ENCODE data around the gene PRDX3. TPM values are rescaled to one million over a fixed set of nuclear protein-coding genes. Genes with fewer than 3 reads are reported as not detected.

Gene PRDX3
- polyA plus RNA-seq, 1 of the 3 experiments (the other 2 are of a cell fraction) = 193 TPM

GRCh38 chr10:119207713-119208552 lies 29.3 kb upstream of the PRDX3 start (continued):
- TF ChIP-seq NRF1 (IDR thresholded peaks at IDR 0.05; ENCODE audit: low read depth, low read length) = peak; percentile 47; the same call in 1 of the 2 replicates
- no peak for TF ChIP-seq EP300 (IDR thresholded peaks at IDR 0.05; ENCODE audit: borderline replicate concordance in 1 of 2, low read depth in 1 of 2, low read length in 1 of 2)
- TF ChIP-seq NFIC (IDR thresholded peaks at IDR 0.05; ENCODE audit: borderline replicate concordance) = no peak
- TF ChIP-seq POLR2AphosphoS5 (IDR thresholded peaks at IDR 0.05; ENCODE audit: low read depth, low read length) = no peak
- peak; percentile 53 for TF ChIP-seq MXI1 (IDR thresholded peaks at IDR 0.05; ENCODE audit: low read depth, low read length)
- TF ChIP-seq TAF1 (IDR thresholded peaks at IDR 0.05; ENCODE audit: borderline replicate concordance, low read depth, low read length) = no peak

GRCh38 chr10:119207366-119207666 lies 28.7 kb upstream of the PRDX3 start, which contains the start of gene GRK5:
GRK5 (plus strand) TSS chr10:119207571; CDS start chr10:119207918, 347 bp downstream.
- Histone ChIP-seq H3K36me3 (replicated peaks in 1 of 2; ENCODE audit: control insufficient read depth in 1 of 2, insufficient read depth in 2 of 2, low read length in 1 of 2) (no peaks in the 10 kb centered on the region), H2AFZ (ENCODE audit: low read depth) (peak within 1 kb of the TSS; percentile 65), H3K79me2 (ENCODE audit: insufficient read depth) (peaks cover 34% of the 10 kb centered on the region), H3K27ac (ENCODE audit: low read depth in 2 of 2, low read length in 1 of 2) (peak within 1 kb of the TSS; percentile 67 to 98), H4K20me1 (ENCODE audit: insufficient read depth) (no peaks in the 10 kb centered on the region), H3K27me3 (ENCODE audit: insufficient read depth) (no peaks in the 10 kb centered on the region), H3K9me3 (no peaks in the 10 kb centered on the region), H3K4me2 (peak within 1 kb of the TSS; percentile 97), H3K4me1 (ENCODE audit: control insufficient read depth in 1 of 2, insufficient read depth in 2 of 2, low read depth in 1 of 2, low read length in 1 of 2) (peaks cover 30 to 32% of the 10 kb centered on the region in 2 experiments), H3K9me2 (no peaks in the 10 kb centered on the region), H3K4me3 (ENCODE audit: low read depth in 2 of 2, low read length in 1 of 2) (peak within 1 kb of the TSS; percentile 91), H3K9ac (peak within 1 kb of the TSS; percentile 74), H3F3A (replicated peaks; ENCODE audit: insufficient read depth) (peaks cover 36% of the 10 kb centered on the region)
- WGBS (ENCODE audit: low lambda C conversion rate) = 2% methylated on average over 6 of the region's 34 CpGs
- ChIA-PET POLR2A (interaction anchor here (0.6 to 1.5 kb wide), 2 partner anchors 59 to 74 kb away, joined by 3 to 4 read pairs; no protein-coding TSS in a partner anchor), CTCF (interaction anchor here (0.6 to 15.4 kb wide), 56 partner anchors 8 to 401 kb away, joined by 3 to 505 read pairs (median 5); partner anchors contain the start of genes RGS10 and SFXN4)
- peak; percentile 98 for DNase-seq
- TF ChIP-seq SIN3A (IDR thresholded peaks at IDR 0.05; ENCODE audit: borderline replicate concordance, low read depth, low read length) (no peak; the same call in 1 of the 2 replicates), YY1 (IDR thresholded peaks at IDR 0.05; ENCODE audit: low read depth) (no peak), FOXJ3 (CRISPR knock-in tag; IDR thresholded peaks at IDR 0.05) (no peak), TCF12 (IDR thresholded peaks at IDR 0.05) (no peak), TEAD4 (IDR thresholded peaks at IDR 0.05; ENCODE audit: borderline replicate concordance, insufficient read depth) (no peak), CHD2 (IDR thresholded peaks at IDR 0.05; ENCODE audit: low read length, partially characterized antibody) (no peak), ELF1 (IDR thresholded peaks at IDR 0.05) (no peak), RXRA (IDR thresholded peaks at IDR 0.05; ENCODE audit: borderline replicate concordance, low read depth) (no peak), GATA2 (CRISPR knock-in tag; IDR thresholded peaks at IDR 0.05) (no peak), SMC3 (IDR thresholded peaks at IDR 0.05; ENCODE audit: low read depth, low read length) (no peak), EZH2phosphoT487 (IDR thresholded peaks at IDR 0.05; ENCODE audit: borderline replicate concordance, low read depth) (no peak), MAX (IDR thresholded peaks at IDR 0.05; ENCODE audit: low read depth) (no peak), RCOR1 (IDR thresholded peaks at IDR 0.05; ENCODE audit: low read length) (no peak), USF2 (IDR thresholded peaks at IDR 0.05; ENCODE audit: borderline replicate concordance, low read depth, low read length) (no peak), REST (IDR thresholded peaks at IDR 0.05; ENCODE audit: low read depth, low read length) (no peak), NFIC (IDR thresholded peaks at IDR 0.05; ENCODE audit: borderline replicate concordance) (no peak), RFX5 (IDR thresholded peaks at IDR 0.05; ENCODE audit: low read length) (no peak), NRF1 (IDR thresholded peaks at IDR 0.05; ENCODE audit: low read depth, low read length) (peak; percentile 96), CTCF (IDR thresholded peaks at IDR 0.05) (no peak)

All from SK-N-SH (cell line).